GM23338 (cell line): ENCODE results near the gene HCRTR2. TPM values are rescaled to one million over a fixed set of nuclear protein-coding genes. Genes with fewer than 3 reads are reported as not detected.
A peak's percentile ranks its signal among the peaks of the same experiment; 100 is the strongest.

Experiments used
- ATAC-seq: fragments of 200-7000 bp; cut with Tn5 transposase; 3 replicates; pipeline ENCODE4 v1.9.1; 2020
- DNase-seq: peaks from one replicate; pipeline ENCODE4 v3.0.0-alpha.2; 2015; ENCODE audit warnings: low spot score
- H2AFZ ChIP-seq: fragments of 200-600 bp; sonication (generic); 2 replicates; pipeline ENCODE4 v1.8.0; 2016; ENCODE audit warnings: antibody characterized with exemption, mild to moderate bottlenecking, moderate library complexity
- H3F3A ChIP-seq: fragments of 200-600 bp; sonication (generic); replicated peaks from 2 replicates; pipeline ENCODE4 v1.8.0; 2017; ENCODE audit warnings: antibody characterized with exemption, mixed run types, low read depth
- H3K27ac ChIP-seq: fragments of 200-600 bp; sonication (generic); 2 replicates; pipeline ENCODE4 v1.6.1; 2016; ENCODE audit warnings: low read depth
- H3K27me3 ChIP-seq: fragments of 200-600 bp; sonication (generic); 2 replicates; pipeline ENCODE4 v1.8.0; 2016; ENCODE audit warnings: mild to moderate bottlenecking, mixed run types, moderate library complexity; ENCODE audit not compliant: insufficient read depth
- H3K36me3 ChIP-seq: fragments of 200-600 bp; sonication (generic); 2 replicates; pipeline ENCODE4 v1.8.0; 2016; ENCODE audit warnings: mild to moderate bottlenecking; ENCODE audit not compliant: insufficient read depth
- H3K4me1 ChIP-seq: fragments of 200-600 bp; sonication (generic); 2 replicates; pipeline ENCODE4 v1.8.0; 2016; ENCODE audit warnings: mild to moderate bottlenecking, moderate library complexity; ENCODE audit not compliant: insufficient read depth
- H3K4me2 ChIP-seq: fragments of 200-600 bp; sonication (generic); 2 replicates; pipeline ENCODE4 v1.7.1; 2017; ENCODE audit warnings: mixed run types
- H3K4me3 ChIP-seq: fragments of 200-600 bp; sonication (generic); 2 replicates; pipeline ENCODE4 v1.6.1; 2016; ENCODE audit warnings: mixed run types
- H3K79me2 ChIP-seq: fragments of 200-600 bp; sonication (generic); replicated peaks from 2 replicates; pipeline ENCODE4 v1.8.0; 2017; ENCODE audit warnings: mild to moderate bottlenecking; ENCODE audit not compliant: insufficient read depth
- H3K9me2 ChIP-seq: fragments of 200-600 bp; sonication (generic); 2 replicates; pipeline ENCODE4 v1.8.0; 2017; ENCODE audit not compliant: insufficient read depth
- H4K20me1 ChIP-seq: fragments of 200-600 bp; sonication (generic); replicated peaks from 2 replicates; pipeline ENCODE4 v1.8.0; 2017; ENCODE audit warnings: mild to moderate bottlenecking; ENCODE audit not compliant: insufficient read depth
- H3K27ac Mint-ChIP-seq: 2 replicates; pipeline ENCODE4 v1.8.0; 2020; ENCODE audit warnings: inconsistent platforms, mild to moderate bottlenecking, moderate library complexity, mixed read lengths
- H3K27me3 Mint-ChIP-seq: 3 replicates; pipeline ENCODE4 v1.8.0; 2022; ENCODE audit warnings: low read depth, mild to moderate bottlenecking, moderate library complexity, mixed read lengths, inconsistent platforms; ENCODE audit not compliant: insufficient read depth, poor library complexity
- H3K36me3 Mint-ChIP-seq: 3 replicates; pipeline ENCODE4 v1.8.0; 2021; ENCODE audit warnings: low read depth, mild to moderate bottlenecking, inconsistent platforms, moderate library complexity, mixed read lengths
- H3K4me1 Mint-ChIP-seq: 3 replicates; pipeline ENCODE4 v1.8.0; 2020; ENCODE audit warnings: mild to moderate bottlenecking, inconsistent platforms, mixed read lengths
- H3K4me3 Mint-ChIP-seq: 3 replicates; pipeline ENCODE4 v1.8.0; 2021; ENCODE audit warnings: moderate library complexity, mild to moderate bottlenecking, inconsistent platforms, mixed read lengths
- H3K9me3 Mint-ChIP-seq: 3 replicates; pipeline ENCODE4 v1.8.0; 2020; ENCODE audit warnings: moderate library complexity, mild to moderate bottlenecking, inconsistent platforms, mixed read lengths
- CREB1 ChIP-seq: fragments of 250-450 bp; sonication (Bioruptor Pico); IDR thresholded peaks from 2 replicates; pipeline ENCODE4 v1.5.0; 2020; ENCODE audit warnings: low read depth, mild to moderate bottlenecking, moderate library complexity
- CTCF ChIP-seq, 2 experiments: fragments of 200-600 bp in 1 of 2; sonication (generic) in 1 of 2; conservative IDR thresholded peaks; 2 replicates each; pipeline versions ENCODE4 v1.5.1 to v1.6.1; 2016 to 2017; ENCODE audit warnings: antibody characterized with exemption in 2 of 2, low read depth in 2 of 2, mild to moderate bottlenecking in 2 of 2, moderate library complexity in 1 of 2
- EZH2 ChIP-seq: fragments of 200-600 bp; sonication (generic); IDR thresholded peaks from one replicate; pipeline ENCODE4 v1.8.0; 2017; ENCODE audit warnings: antibody characterized with exemption, mild to moderate bottlenecking, low read depth; ENCODE audit not compliant: unreplicated experiment
- EZH2phosphoT487 ChIP-seq: fragments of 200-600 bp; sonication (generic); IDR thresholded peaks from one replicate; pipeline ENCODE4 v1.8.1; 2018; ENCODE audit warnings: antibody characterized with exemption; ENCODE audit not compliant: unreplicated experiment
- JUNB ChIP-seq: IDR thresholded peaks from one replicate; pipeline ENCODE4 v1.6.1; 2016; ENCODE audit warnings: antibody characterized with exemption; ENCODE audit not compliant: unreplicated experiment
- NANOG ChIP-seq: IDR thresholded peaks from 2 replicates; pipeline ENCODE4 v1.6.1; 2016; ENCODE audit warnings: antibody characterized with exemption, borderline replicate concordance
- POLR2AphosphoS5 ChIP-seq: IDR thresholded peaks from 2 replicates; pipeline ENCODE4 v1.6.1; 2016; ENCODE audit warnings: antibody characterized with exemption, low read depth
- REST ChIP-seq: IDR thresholded peaks from one replicate; pipeline ENCODE4 v1.6.1; 2018; ENCODE audit warnings: antibody characterized with exemption; ENCODE audit not compliant: unreplicated experiment
- STAT1 ChIP-seq: IDR thresholded peaks from one replicate; pipeline ENCODE4 v1.6.1; 2016; ENCODE audit warnings: antibody characterized with exemption; ENCODE audit not compliant: unreplicated experiment
- ZNF114 ChIP-seq: fragments of 250-450 bp; sonication (Bioruptor Pico); IDR thresholded peaks from 2 replicates; pipeline ENCODE4 v1.5.0; 2020; ENCODE audit warnings: mild to moderate bottlenecking, moderate library complexity
- ZNF331 ChIP-seq: fragments of 250-450 bp; sonication (Bioruptor Pico); IDR thresholded peaks from 2 replicates; pipeline ENCODE4 v1.5.0; 2020; ENCODE audit warnings: low read depth, mild to moderate bottlenecking, moderate library complexity
- polyA plus RNA-seq: library from polyadenylated mRNA; unstranded; fragments of >200 nt; fragmentation: Nextera tagmentation; extraction: Ambion mirVana; gene quantifications from 2 replicates; pipeline ENCODE4 v1.2.1, GENCODE V29; 2016
- total RNA-seq: library from RNA; depleted of rRNA; stranded (reverse); fragments of >200 nt; shearing (Covaris generic); gene quantifications from 2 replicates; pipeline ENCODE4 v1.2.3, GENCODE V29; 2014
- TF ChIP-seq, protein P1 (sequence below): IDR thresholded peaks from 2 replicates; pipeline ENCODE4 v1.6.1; 2016; ENCODE audit warnings: antibody characterized with exemption

The HCRTR2 gene
- total and polyA plus RNA-seq, 2 experiments from 2014 or later: 0.15 TPM; not detected in 1

DNA sequence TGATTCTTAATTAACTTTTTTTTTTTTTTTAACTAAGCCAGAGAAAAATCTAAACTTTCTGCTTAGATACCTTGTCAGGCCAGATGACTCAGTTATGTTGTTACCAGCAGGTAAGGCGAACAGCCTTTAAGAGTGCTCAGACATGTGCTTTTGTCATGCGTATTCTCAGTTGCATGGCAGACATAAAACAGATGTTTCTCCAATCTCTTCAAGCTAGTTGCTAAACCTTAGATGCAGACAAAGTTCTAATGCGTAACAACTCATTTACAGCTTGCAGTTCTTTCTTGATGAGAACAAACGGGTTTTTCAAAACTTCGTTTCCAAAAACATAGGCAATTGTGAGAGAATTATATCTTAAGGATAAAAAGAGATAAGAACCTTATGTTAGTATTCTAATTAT is 103.3 kb downstream of the HCRTR2 start:
- ATAC-seq: peak; percentile 81
- Histone ChIP-seq H3K9me2 (no peaks in the 10 kb centered on the region), H3F3A (no peaks in the 10 kb centered on the region), H3K27me3 (no peaks in the 10 kb centered on the region), H3K36me3 (no peaks in the 10 kb centered on the region), H3K4me2 (peak overlapping the region; percentile 10; the same call in 1 of the 2 replicates), H3K4me1 (peaks cover 14% of the 10 kb centered on the region), H2AFZ (no peak overlapping the region), H4K20me1 (no peaks in the 10 kb centered on the region), H3K79me2 (no peaks in the 10 kb centered on the region), H3K4me3 (no peak overlapping the region), H3K27ac (no peak overlapping the region)
- Mint-ChIP-seq H3K27ac (peak overlapping the region; percentile 83; the same call in 1 of the 2 replicates), H3K4me1 (peaks cover 23% of the 10 kb centered on the region), H3K27me3 (no peaks in the 10 kb centered on the region), H3K9me3 (no peaks in the 10 kb centered on the region), H3K36me3 (no peaks in the 10 kb centered on the region), H3K4me3 (0 out of 3 replicates have a peak overlapping the region, but pooled peaks have one; percentile 38)
- DNase-seq: peak; percentile 55
- no peak for TF ChIP-seq EZH2phosphoT487
- TF ChIP-seq NANOG: 0 out of 2 replicates have a peak, but pooled peaks have one; percentile 19

DNA sequence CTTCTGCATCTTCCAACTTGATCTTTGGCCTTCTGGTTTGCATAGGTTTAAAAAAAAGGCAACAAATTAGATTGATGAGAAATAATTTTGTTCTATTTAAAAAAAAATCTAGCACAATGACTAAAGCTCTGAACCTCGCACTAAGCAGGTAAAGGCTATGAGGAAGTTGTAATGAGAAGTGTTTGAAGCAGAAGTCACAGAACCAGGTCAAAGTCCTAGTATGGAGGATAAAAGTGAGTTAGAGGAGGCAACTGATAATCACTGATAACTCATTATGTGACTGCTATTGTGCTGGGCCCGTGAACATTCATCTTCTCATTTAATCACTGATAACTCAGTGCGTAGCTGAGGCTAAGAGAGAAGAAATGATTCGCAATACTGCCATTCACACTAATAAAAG is 106.9 kb downstream of the HCRTR2 start:
- Mint-ChIP-seq H3K4me1 (peaks cover 23% of the 10 kb centered on the region), H3K27me3 (no peaks in the 10 kb centered on the region), H3K36me3 (no peaks in the 10 kb centered on the region), H3K27ac (no peak overlapping the region), H3K4me3 (no peak overlapping the region), H3K9me3 (no peaks in the 10 kb centered on the region)
- Histone ChIP-seq H3F3A (no peaks in the 10 kb centered on the region), H3K4me2 (no peak overlapping the region), H3K4me3 (no peak overlapping the region), H3K27ac (no peak overlapping the region), H3K27me3 (no peaks in the 10 kb centered on the region), H4K20me1 (no peaks in the 10 kb centered on the region), H3K9me2 (no peaks in the 10 kb centered on the region), H2AFZ (no peak overlapping the region), H3K79me2 (no peaks in the 10 kb centered on the region), H3K4me1 (peaks cover 14% of the 10 kb centered on the region), H3K36me3 (no peaks in the 10 kb centered on the region)
- DNase-seq (no peak), ATAC-seq (no peak)
- TF ChIP-seq EZH2 (no peak), STAT1 (no peak), NANOG (no peak), REST (no peak), JUNB (no peak), CREB1 (no peak), ZNF331 (no peak), POLR2AphosphoS5 (no peak), CTCF (conservative IDR thresholded peaks at IDR 0.05; ENCODE audit: low read depth in 2 of 2) (no peak), ZNF114 (no peak), EZH2phosphoT487 (no peak)
- TF ChIP-seq, protein P1, sequence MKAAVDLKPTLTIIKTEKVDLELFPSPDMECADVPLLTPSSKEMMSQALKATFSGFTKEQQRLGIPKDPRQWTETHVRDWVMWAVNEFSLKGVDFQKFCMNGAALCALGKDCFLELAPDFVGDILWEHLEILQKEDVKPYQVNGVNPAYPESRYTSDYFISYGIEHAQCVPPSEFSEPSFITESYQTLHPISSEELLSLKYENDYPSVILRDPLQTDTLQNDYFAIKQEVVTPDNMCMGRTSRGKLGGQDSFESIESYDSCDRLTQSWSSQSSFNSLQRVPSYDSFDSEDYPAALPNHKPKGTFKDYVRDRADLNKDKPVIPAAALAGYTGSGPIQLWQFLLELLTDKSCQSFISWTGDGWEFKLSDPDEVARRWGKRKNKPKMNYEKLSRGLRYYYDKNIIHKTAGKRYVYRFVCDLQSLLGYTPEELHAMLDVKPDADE: no peak
